Lower lobe of right lung (tissue), 2 donors: ENCODE data around the gene NNT. TPM values are rescaled to one million over a fixed set of nuclear protein-coding genes. Genes with fewer than 3 reads are reported as not detected.

Experiments
- ATAC-seq, 2 donors: fragments of 200-7000 bp; cut with Tn5 transposase; one replicate each; pipeline ENCODE4 v1.9.1; 2020 to 2022; ENCODE audit warnings: mild to moderate bottlenecking in 2 of 2, moderate library complexity in 2 of 2
- DNase-seq: peaks from one replicate; pipeline ENCODE4 v3.0.0-alpha.2; 2020
- H3K27ac ChIP-seq: fragments of 200-600 bp; one replicate; pipeline ENCODE4 v1.8.0; 2022
- H3K27me3 ChIP-seq: fragments of 200-600 bp; one replicate; pipeline ENCODE4 v1.8.0; 2022; ENCODE audit warnings: low read depth
- H3K36me3 ChIP-seq: fragments of 200-600 bp; one replicate; pipeline ENCODE4 v1.8.0; 2022; ENCODE audit warnings: mild to moderate bottlenecking
- H3K4me1 ChIP-seq: fragments of 200-600 bp; one replicate; pipeline ENCODE4 v1.8.0; 2022
- H3K4me3 ChIP-seq: fragments of 200-600 bp; one replicate; pipeline ENCODE4 v1.8.0; 2022; ENCODE audit warnings: mild to moderate bottlenecking
- H3K9me3 ChIP-seq: fragments of 200-600 bp; one replicate; pipeline ENCODE4 v1.8.0; 2022
- CTCF ChIP-seq: fragments of 200-600 bp; IDR thresholded peaks from one replicate; pipeline ENCODE4 v1.8.0; 2022; ENCODE audit warnings: antibody characterized with exemption, mild to moderate bottlenecking
- intact Hi-C: fragments of 100-400 bp; cut with DNase I; formaldehyde crosslinking; loops from one replicate; pipeline ENCODE4 v1.11.0; 2022
- total RNA-seq: library from RNA; stranded (reverse); fragmentation: NEBNext Ultra II Directional; extraction: Animal tissue kit (Norgen Biotek cat#: 25700); gene quantifications from one replicate; pipeline ENCODE4 v1.2.1, GENCODE V29; 2021
- donor health status: DM: no; HTN: yes; CAD: no; lungs with severe emphysema.

NNT gene
- total RNA-seq, 1 donor from 2014 or later: 70.9 TPM

GRCh38 chr5:43609752-43610151 is 6.8 kb downstream of the NNT start:
- no peak for TF ChIP-seq CTCF
- no peak for DNase-seq
- no peak overlapping the region for H3K27ac ChIP-seq
- no peaks in the 10 kb centered on the region for H3K9me3 ChIP-seq
- peaks cover 56% of the 10 kb centered on the region for H3K36me3 ChIP-seq
- no peaks in the 10 kb centered on the region for H3K27me3 ChIP-seq
- no peak overlapping the region for H3K4me3 ChIP-seq
- intact Hi-C loops: no loop called here
- ATAC-seq: no peak
- H3K4me1 ChIP-seq: peaks cover 1% of the 10 kb centered on the region

- Histone ChIP-seq H3K4me3 (no peak overlapping the region), H3K9me3 (no peaks in the 10 kb centered on the region), H3K4me1 (no peaks in the 10 kb centered on the region), H3K27ac (no peak overlapping the region), H3K27me3 (no peaks in the 10 kb centered on the region), H3K36me3 (peaks cover 69% of the 10 kb centered on the region)
- no peak for TF ChIP-seq CTCF
- DNase-seq (no peak), ATAC-seq (no peak)
- intact Hi-C loops: no loop called here
Observed at GRCh38 chr5:43613370-43613769, 10.4 kb downstream of the NNT start.

- ATAC-seq (no peak), DNase-seq (no peak)
- Histone ChIP-seq H3K27ac (no peak overlapping the region), H3K36me3 (peaks cover 60% of the 10 kb centered on the region), H3K9me3 (no peaks in the 10 kb centered on the region), H3K4me1 (peaks cover 6% of the 10 kb centered on the region), H3K27me3 (no peaks in the 10 kb centered on the region), H3K4me3 (no peak overlapping the region)
- TF ChIP-seq CTCF: no peak
- intact Hi-C loops: no loop called here
Observed at GRCh38 chr5:43615445-43616184, 12.6 kb downstream of the NNT start.

- no peaks in the 10 kb centered on the region for H3K27me3 ChIP-seq
- no peak overlapping the region for H3K27ac ChIP-seq
- no peak overlapping the region for H3K4me3 ChIP-seq
- no peaks in the 10 kb centered on the region for H3K9me3 ChIP-seq
- ATAC-seq (peak; percentile 71 to 76), DNase-seq (no peak)
- peaks cover 6% of the 10 kb centered on the region for H3K4me1 ChIP-seq
- no peak for TF ChIP-seq CTCF
- intact Hi-C loops: no loop called here
- H3K36me3 ChIP-seq: peaks cover 52% of the 10 kb centered on the region
Observed at GRCh38 chr5:43616535-43616934, 13.6 kb downstream of the NNT start.

GRCh38 chr5:43619380-43619779 is 16.4 kb downstream of the NNT start:
- DNase-seq (no peak), ATAC-seq (no peak)
- Histone ChIP-seq H3K9me3 (no peaks in the 10 kb centered on the region), H3K4me3 (no peak overlapping the region), H3K36me3 (peaks cover 33% of the 10 kb centered on the region), H3K4me1 (peaks cover 6% of the 10 kb centered on the region), H3K27me3 (no peaks in the 10 kb centered on the region), H3K27ac (peak overlapping the region; percentile 57)
- intact Hi-C loops: no loop called here
- TF ChIP-seq CTCF: no peak
